ENCODE data around the gene NMU.

The NMU gene

DNA sequence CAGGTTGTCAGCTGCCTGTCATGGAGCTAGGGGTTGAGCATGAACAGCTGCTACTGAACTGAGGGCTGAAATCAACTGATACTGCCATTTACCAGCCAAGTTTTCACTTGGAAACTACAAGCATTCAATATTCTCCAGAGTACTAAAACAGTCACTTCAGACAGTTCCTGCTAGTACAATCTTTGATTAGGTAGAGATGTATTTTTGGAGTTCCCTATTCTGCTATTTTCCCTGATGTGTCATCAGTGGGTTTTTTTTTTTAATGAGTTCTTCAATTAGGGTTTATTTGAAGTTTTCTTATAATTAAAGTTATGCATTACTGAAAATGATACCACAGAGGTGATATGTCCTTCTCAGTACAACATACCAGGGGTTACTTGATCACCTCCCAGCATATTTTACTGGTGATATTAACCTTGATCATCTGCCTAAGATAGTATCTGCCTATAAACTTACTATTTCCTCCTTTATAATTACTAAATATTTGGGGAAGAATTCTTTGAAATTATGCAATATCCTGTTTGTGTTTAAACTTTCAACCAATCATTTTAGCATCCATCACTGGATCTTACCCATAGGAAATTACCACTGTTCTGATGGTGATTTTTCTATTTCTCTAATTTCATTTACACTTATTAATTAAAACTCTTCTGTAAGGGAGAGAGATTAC is 57.6 kb downstream of the NMU start:
- Histone ChIP-seq H3K27ac (peak overlapping the region in 5 of 11 experiments; percentile 20 to 80 (median 69); a peak in 9 of 22 replicates), H4K20me1 (no peaks in the 10 kb centered on the region), H3K4me2 (peak overlapping the region in 7 of 11 experiments; percentile 9 to 84 (median 76); a peak in 11 of 22 replicates), H3K9ac (peak overlapping the region in 4 of 11 experiments; percentile 42 to 67 (median 60); a peak in 7 of 22 replicates), H3K27me3 (no peaks in the 10 kb centered on the region), H3K9me3 (replicated peaks in 1 of 11) (peaks cover 15 to 28% (median 24%) of the 10 kb centered on the region in 11 experiments), H3K36me3 (no peaks in the 10 kb centered on the region), H3K4me1 (peaks cover 0 to 34% (median 15%) of the 10 kb centered on the region in 10 experiments; a peak in 11 of 20 replicates), H3K4me3 (no peak overlapping the region)
- TF ChIP-seq Cebpa-rat (IDR thresholded peaks at IDR 0.05) = no peak

DNA sequence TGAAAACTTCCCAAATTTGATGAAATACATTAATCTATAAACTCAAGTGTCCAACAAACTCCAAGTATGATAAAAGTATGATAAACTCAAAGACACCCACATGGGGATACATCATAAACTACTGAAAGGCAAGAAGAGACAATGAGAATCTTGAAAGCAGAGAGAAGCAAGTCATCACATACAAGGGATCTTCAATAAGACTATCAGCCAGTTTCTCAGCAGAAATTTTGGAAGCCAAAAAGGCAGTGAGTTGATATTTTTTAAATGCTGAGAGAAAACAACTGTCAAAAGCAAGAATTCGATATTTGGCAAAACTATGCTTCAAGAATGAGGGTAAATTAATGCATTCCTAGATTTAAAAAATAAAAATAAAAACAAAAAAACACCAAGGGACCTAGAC is 60.6 kb downstream of the NMU start:
- Histone ChIP-seq H3K36me3 (no peaks in the 10 kb centered on the region), H3K9ac (no peak overlapping the region), H3K4me1 (peaks cover 0 to 49% (median 15%) of the 10 kb centered on the region in 10 experiments; a peak in 11 of 20 replicates), H3K27me3 (no peaks in the 10 kb centered on the region), H4K20me1 (no peaks in the 10 kb centered on the region), H3K9me3 (replicated peaks in 1 of 11) (peaks cover 8 to 21% (median 16%) of the 10 kb centered on the region in 11 experiments; a peak in 21 of 22 replicates), H3K4me2 (no peak overlapping the region), H3K27ac (no peak overlapping the region), H3K4me3 (no peak overlapping the region)
- no peak for TF ChIP-seq Cebpa-rat (IDR thresholded peaks at IDR 0.05)

GRCh38 chr4:55574252-55574651 is 61.8 kb downstream of the NMU start:
- Histone ChIP-seq H3K27me3 (no peaks in the 10 kb centered on the region), H3K4me2 (no peak overlapping the region), H3K9ac (no peak overlapping the region), H3K9me3 (replicated peaks in 1 of 11) (peaks cover 8 to 21% (median 16%) of the 10 kb centered on the region in 11 experiments; a peak in 21 of 22 replicates), H3K4me3 (no peak overlapping the region), H3K4me1 (peaks cover 0 to 41% (median 12%) of the 10 kb centered on the region in 10 experiments; a peak in 11 of 20 replicates), H3K36me3 (no peaks in the 10 kb centered on the region), H4K20me1 (no peaks in the 10 kb centered on the region), H3K27ac (no peak overlapping the region)
- TF ChIP-seq Cebpa-rat (IDR thresholded peaks at IDR 0.05) = no peak

- Histone ChIP-seq H3K9me3 (replicated peaks in 1 of 11) (peaks cover 8 to 21% (median 16%) of the 10 kb centered on the region in 11 experiments; a peak in 21 of 22 replicates), H3K27me3 (no peaks in the 10 kb centered on the region), H3K27ac (no peak overlapping the region), H3K36me3 (no peaks in the 10 kb centered on the region), H3K4me1 (peaks cover 0 to 16% (median 0%) of the 10 kb centered on the region in 10 experiments; a peak in 5 of 20 replicates), H3K4me2 (peak overlapping the region in 2 of 11 experiments; percentile 38 to 43; a peak in 4 of 22 replicates), H4K20me1 (no peaks in the 10 kb centered on the region), H3K9ac (no peak overlapping the region), H3K4me3 (no peak overlapping the region)
- no peak for TF ChIP-seq Cebpa-rat (IDR thresholded peaks at IDR 0.05)
Observed at GRCh38 chr4:55571806-55572205, 64.3 kb downstream of the NMU start.

DNA sequence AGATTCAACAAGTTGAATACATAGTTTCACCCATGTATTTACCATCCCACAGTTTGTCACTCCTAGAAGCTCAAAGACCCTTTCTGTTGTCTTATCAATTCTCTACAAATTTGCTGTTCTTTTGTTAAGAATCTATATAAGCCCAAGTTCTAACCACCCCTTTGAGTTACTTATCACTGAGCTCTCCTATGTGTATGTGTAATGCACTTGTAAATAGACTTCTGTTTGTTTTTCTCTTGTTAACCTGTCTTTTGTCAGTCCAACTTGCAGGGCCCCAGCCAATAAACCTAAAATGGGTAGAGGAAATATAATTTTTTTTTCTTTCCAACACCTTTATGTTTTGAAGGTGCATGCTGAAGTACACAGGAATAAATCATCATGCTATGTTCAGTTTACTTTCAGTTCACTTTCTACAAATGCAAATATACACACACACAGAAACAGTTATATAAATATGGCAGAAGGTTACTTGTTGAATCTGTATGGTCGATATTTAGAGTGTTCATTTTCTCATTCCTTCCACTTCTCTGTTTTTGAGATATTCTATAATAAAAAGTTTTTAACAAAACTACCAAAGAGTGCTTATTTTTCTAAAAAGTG is 67.1 kb downstream of the NMU start:
- Histone ChIP-seq H3K4me2 (no peak overlapping the region), H3K9ac (no peak overlapping the region), H3K4me1 (peaks cover 0 to 27% (median 0%) of the 10 kb centered on the region in 10 experiments; a peak in 5 of 20 replicates), H4K20me1 (no peaks in the 10 kb centered on the region), H3K27me3 (no peaks in the 10 kb centered on the region), H3K27ac (no peak overlapping the region), H3K9me3 (replicated peaks in 1 of 11) (peaks cover 0 to 11% (median 5%) of the 10 kb centered on the region in 11 experiments; a peak in 8 of 22 replicates), H3K36me3 (no peaks in the 10 kb centered on the region), H3K4me3 (no peak overlapping the region)
- no peak for TF ChIP-seq Cebpa-rat (IDR thresholded peaks at IDR 0.05)

GRCh38 chr4:55561889-55562288 is 74.2 kb downstream of the NMU start:
- H3K36me3 ChIP-seq = no peaks in the 10 kb centered on the region
- H3K4me3 ChIP-seq = no peak overlapping the region
- H3K9me3 ChIP-seq (replicated peaks in 1 of 11) = peaks cover 0 to 30% (median 11%) of the 10 kb centered on the region in 11 experiments; a peak in 14 of 22 replicates
- TF ChIP-seq Cebpa-rat (IDR thresholded peaks at IDR 0.05) = no peak
- no peaks in the 10 kb centered on the region for H4K20me1 ChIP-seq
- peak overlapping the region in 6 of 11 experiments; percentile 17 to 70 (median 51); a peak in 10 of 22 replicates for H3K4me2 ChIP-seq
- H3K27me3 ChIP-seq = no peaks in the 10 kb centered on the region
- peak overlapping the region in 2 of 11 experiments; percentile 10 to 43; a peak in 3 of 22 replicates for H3K27ac ChIP-seq
- H3K9ac ChIP-seq = no peak overlapping the region; a peak in 1 of 22 replicates
- H3K4me1 ChIP-seq = peaks cover 0 to 42% (median 9%) of the 10 kb centered on the region in 10 experiments; a peak in 12 of 20 replicates

- peaks cover 0 to 20% (median 6%) of the 10 kb centered on the region in 11 experiments; a peak in 14 of 22 replicates for H3K9me3 ChIP-seq (replicated peaks in 1 of 11)
- H3K27me3 ChIP-seq = no peaks in the 10 kb centered on the region
- no peaks in the 10 kb centered on the region for H3K36me3 ChIP-seq
- H3K4me2 ChIP-seq = no peak overlapping the region
- no peak overlapping the region for H3K27ac ChIP-seq
- H3K9ac ChIP-seq = no peak overlapping the region
- TF ChIP-seq Cebpa-rat (IDR thresholded peaks at IDR 0.05) = no peak
- no peak overlapping the region for H3K4me3 ChIP-seq
- H3K4me1 ChIP-seq = peaks cover 0 to 36% (median 9%) of the 10 kb centered on the region in 10 experiments; a peak in 12 of 20 replicates
- H4K20me1 ChIP-seq = no peaks in the 10 kb centered on the region
Observed at GRCh38 chr4:55560096-55560495, 76.0 kb downstream of the NMU start.

DNA sequence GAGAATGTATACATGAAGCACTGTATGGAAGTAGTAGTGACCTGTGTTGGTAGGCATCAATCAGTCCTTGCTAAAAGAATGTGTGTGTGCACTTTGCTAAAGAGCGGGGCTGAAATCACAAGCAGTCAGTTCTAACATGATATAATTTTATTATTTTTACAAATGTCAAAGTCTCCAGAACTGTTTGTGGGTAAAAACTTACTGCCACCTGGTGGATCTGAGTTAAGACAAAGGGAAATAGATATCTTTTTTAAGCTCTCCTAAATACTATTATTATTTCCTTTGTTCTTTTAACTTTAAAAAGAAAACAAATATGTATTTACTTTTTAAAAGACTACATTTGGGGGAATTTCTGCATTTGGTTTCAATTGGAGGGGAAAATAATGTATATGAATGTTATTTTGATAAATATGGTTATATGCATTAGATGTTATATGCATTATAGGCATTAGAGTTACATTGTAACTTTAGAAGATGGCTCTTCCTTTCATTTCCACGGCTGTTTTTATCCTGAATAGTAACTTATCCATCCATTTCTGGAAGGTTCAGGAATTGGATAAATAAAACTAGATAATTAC is 81.6 kb downstream of the NMU start:
- H3K27me3 ChIP-seq = no peaks in the 10 kb centered on the region
- no peaks in the 10 kb centered on the region for H3K36me3 ChIP-seq
- H3K4me3 ChIP-seq = no peak overlapping the region
- no peaks in the 10 kb centered on the region for H3K4me1 ChIP-seq
- H3K4me2 ChIP-seq = no peak overlapping the region
- H3K9me3 ChIP-seq (replicated peaks in 1 of 11) = peaks cover 6 to 27% (median 12%) of the 10 kb centered on the region in 11 experiments; a peak in 18 of 22 replicates
- no peak overlapping the region for H3K27ac ChIP-seq
- H3K9ac ChIP-seq = no peak overlapping the region
- no peak for TF ChIP-seq Cebpa-rat (IDR thresholded peaks at IDR 0.05)
- H4K20me1 ChIP-seq = no peaks in the 10 kb centered on the region
